MCF 10A (cell line): ENCODE data around the gene WDR49. TPM values are rescaled to one million over a fixed set of nuclear protein-coding genes. Genes with fewer than 3 reads are reported as not detected.

Source experiments
- BruUV-seq: library from RNA; stranded (reverse); fragments of 400-500 nt; replicated peaks from 2 replicates; lab custom pipeline; 2021; lab: Mats Ljungman, UMichigan
- CTCF ChIA-PET: fragments of 300-600 bp; sonication (Branson Sonifier 250); formaldehyde crosslinking; extraction: SDS; loops from one replicate; lab custom pipeline; 2021; ENCODE audit warnings: antibody characterized with exemption, inconsistent platforms; lab: Yijun Ruan, JAX
- POLR2A ChIA-PET: fragments of 300-600, 350-650 bp; sonication (Branson Sonifier 250); formaldehyde crosslinking; extraction: SDS; loops from one replicate; lab custom pipeline; 2020; ENCODE audit warnings: antibody characterized with exemption, inconsistent platforms; lab: Yijun Ruan, JAX
- DNase-seq: peaks from one replicate; pipeline ENCODE4 v3.0.0-alpha.2; 2018; ENCODE audit not compliant: unreplicated experiment
- H3K27ac Mint-ChIP-seq: one replicate; pipeline ENCODE4 v1.8.0; 2022; ENCODE audit warnings: mild to moderate bottlenecking, low read depth, mixed read lengths; ENCODE audit not compliant: unreplicated experiment
- H3K27me3 Mint-ChIP-seq: one replicate; pipeline ENCODE4 v1.8.0; 2022; ENCODE audit warnings: mixed read lengths; ENCODE audit not compliant: insufficient read depth, unreplicated experiment
- H3K36me3 Mint-ChIP-seq: one replicate; pipeline ENCODE4 v1.8.0; 2022; ENCODE audit warnings: mild to moderate bottlenecking, moderate library complexity, mixed read lengths; ENCODE audit not compliant: insufficient read depth, unreplicated experiment
- H3K4me1 Mint-ChIP-seq: one replicate; pipeline ENCODE4 v1.8.0; 2022; ENCODE audit warnings: mixed read lengths; ENCODE audit not compliant: insufficient read depth, unreplicated experiment
- H3K4me3 Mint-ChIP-seq: one replicate; pipeline ENCODE4 v1.8.0; 2022; ENCODE audit warnings: mild to moderate bottlenecking, moderate library complexity, mixed read lengths; ENCODE audit not compliant: unreplicated experiment
- H3K9me3 Mint-ChIP-seq: one replicate; pipeline ENCODE4 v1.8.0; 2022; ENCODE audit warnings: mixed read lengths; ENCODE audit not compliant: unreplicated experiment
- CTCF ChIP-seq: fragments of 200-600 bp; IDR thresholded peaks from one replicate; pipeline ENCODE4 v1.8.0; 2022; ENCODE audit warnings: antibody characterized with exemption, mild to moderate bottlenecking; ENCODE audit not compliant: unreplicated experiment
- intact Hi-C: fragments of 100-400 bp; cut with micrococcal nuclease; formaldehyde crosslinking; loops from 2 replicates; pipeline ENCODE4 v1.14.1; 2022
- total RNA-seq: library from RNA; stranded (reverse); gene quantifications from 2 replicates; pipeline ENCODE4 v1.2.3, GENCODE V29; 2022

WDR49 gene
- total RNA-seq, 1 experiment from 2014 or later = 0.98 TPM

GRCh38 chr3:167673221-167673620 is 19.5 kb upstream of the WDR49 start:
- ChIA-PET POLR2A (interaction anchor here (0.7 kb wide), 1 partner anchor 11 kb away, joined by 5 read pairs; no protein-coding TSS in a partner anchor), CTCF (interaction anchor here (3.2 kb wide), 1 partner anchor 11 kb away, joined by 32 read pairs; no protein-coding TSS in a partner anchor)
- intact Hi-C loops = no loop called here
- no peaks in the 10 kb centered on the region for H3K4me1 Mint-ChIP-seq
- H3K4me3 Mint-ChIP-seq = no peak overlapping the region
- H3K27me3 Mint-ChIP-seq = no peaks in the 10 kb centered on the region
- peaks cover 16% of the 10 kb centered on the region for H3K9me3 Mint-ChIP-seq
- BruUV-seq = no TSS peak
- no peak for TF ChIP-seq CTCF
- H3K27ac Mint-ChIP-seq = no peak overlapping the region
- DNase-seq = no peak
- H3K36me3 Mint-ChIP-seq = peaks cover 36% of the 10 kb centered on the region

DNA sequence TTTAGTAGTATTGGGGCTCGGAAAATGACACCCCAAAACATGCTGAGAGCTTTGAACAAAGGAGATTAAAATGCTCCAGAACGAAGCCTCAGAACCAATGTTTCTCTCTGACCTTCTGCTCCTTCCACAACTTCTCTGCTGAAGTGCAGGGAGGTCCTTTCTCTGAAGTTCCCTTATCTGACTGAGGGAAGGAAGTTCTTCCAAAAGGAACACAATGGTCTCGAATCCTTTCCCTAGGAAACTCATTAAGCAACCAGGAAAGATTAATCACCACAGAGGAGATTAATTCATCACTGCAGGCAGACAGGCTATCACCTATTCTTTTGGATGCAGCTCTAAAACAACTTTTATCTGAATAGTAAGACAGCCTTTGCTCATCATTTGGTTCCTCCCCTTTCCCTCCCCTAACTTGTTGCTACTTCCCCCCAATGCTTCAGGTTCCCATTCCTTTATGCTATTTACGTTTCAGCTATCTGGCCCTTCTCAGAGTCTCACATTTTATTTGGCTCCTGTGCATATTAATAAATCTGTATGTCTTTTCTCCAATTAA is 18.2 kb upstream of the WDR49 start:
- ChIA-PET POLR2A (no interaction called here), CTCF (interaction anchor here (0.6 to 1.8 kb wide), 4 partner anchors 10 to 264 kb away, joined by 3 to 6 read pairs (median 4); no protein-coding TSS in a partner anchor)
- intact Hi-C loops = no loop called here
- Mint-ChIP-seq H3K27me3 (no peaks in the 10 kb centered on the region), H3K4me3 (no peak overlapping the region), H3K9me3 (peaks cover 10% of the 10 kb centered on the region), H3K36me3 (peaks cover 35% of the 10 kb centered on the region), H3K27ac (no peak overlapping the region), H3K4me1 (no peaks in the 10 kb centered on the region)
- no peak for DNase-seq
- BruUV-seq = no TSS peak
- no peak for TF ChIP-seq CTCF

- no TSS peak for BruUV-seq
- Mint-ChIP-seq H3K36me3 (peaks cover 18% of the 10 kb centered on the region), H3K27me3 (no peaks in the 10 kb centered on the region), H3K9me3 (no peaks in the 10 kb centered on the region), H3K4me1 (no peaks in the 10 kb centered on the region), H3K4me3 (no peak overlapping the region), H3K27ac (no peak overlapping the region)
- CTCF ChIA-PET = interaction anchor here (0.7 to 1.7 kb wide), 3 partner anchors 12 to 22 kb away, joined by 3 to 4 read pairs (median 4); no protein-coding TSS in a partner anchor
- TF ChIP-seq CTCF = no peak
- no peak for DNase-seq
- POLR2A ChIA-PET = interaction anchor here (0.6 to 1.3 kb wide), 2 partner anchors 10 to 97 kb away, joined by 3 to 4 read pairs; no protein-coding TSS in a partner anchor
- intact Hi-C loops = no loop called here
Measured at GRCh38 chr3:167669699-167670098, 16.0 kb upstream of the WDR49 start.

GRCh38 chr3:167668651-167669050 is 14.9 kb upstream of the WDR49 start:
- Mint-ChIP-seq H3K4me3 (no peak overlapping the region), H3K36me3 (peaks cover 7% of the 10 kb centered on the region), H3K27ac (no peak overlapping the region), H3K27me3 (no peaks in the 10 kb centered on the region), H3K4me1 (no peaks in the 10 kb centered on the region), H3K9me3 (no peaks in the 10 kb centered on the region)
- no peak for DNase-seq
- CTCF ChIA-PET = interaction anchor here (1.3 to 1.7 kb wide), 2 partner anchors 11 to 16 kb away, joined by 4 read pairs; no protein-coding TSS in a partner anchor
- POLR2A ChIA-PET = interaction anchor here (0.5 to 1.3 kb wide), 2 partner anchors 8 to 24 kb away, joined by 3 to 4 read pairs; no protein-coding TSS in a partner anchor
- intact Hi-C loops = no loop called here
- TF ChIP-seq CTCF = no peak
- no TSS peak for BruUV-seq
